ENCODE results near the gene MIPEP.

MIPEP gene

GRCh38 chr13:23824371-23824770 lies 64.8 kb downstream of the MIPEP start:
- in situ Hi-C loops (cut with MboI; ENCODE audit: low pct_unique_long_range_greater_than_20kb, low sequenced_read_pairs) = no loop called here
- no peak for DNase-seq

GRCh38 chr13:23822252-23822824 lies 66.9 kb downstream of the MIPEP start:
- in situ Hi-C loops (cut with MboI; ENCODE audit: low pct_unique_long_range_greater_than_20kb, low sequenced_read_pairs) = no loop called here
- no peak for DNase-seq

- in situ Hi-C loops (cut with MboI; ENCODE audit: low pct_unique_long_range_greater_than_20kb, low sequenced_read_pairs) = no loop called here
- no peak for DNase-seq
These were observed 68.7 kb downstream of the MIPEP start for GRCh38 chr13:23820530-23820929.

GRCh38 chr13:23817830-23818229 lies 71.4 kb downstream of the MIPEP start:
- DNase-seq = no peak
- in situ Hi-C loops (cut with MboI; ENCODE audit: low pct_unique_long_range_greater_than_20kb, low sequenced_read_pairs) = no loop called here

GRCh38 chr13:23817136-23817535 lies 72.1 kb downstream of the MIPEP start:
- no peak for DNase-seq
- in situ Hi-C loops (cut with MboI; ENCODE audit: low pct_unique_long_range_greater_than_20kb, low sequenced_read_pairs) = no loop called here

GRCh38 chr13:23813635-23814034 lies 75.6 kb downstream of the MIPEP start:
- in situ Hi-C loops (cut with MboI; ENCODE audit: low pct_unique_long_range_greater_than_20kb, low sequenced_read_pairs) = no loop called here
- DNase-seq = no peak

GRCh38 chr13:23811366-23812062 lies 77.7 kb downstream of the MIPEP start:
- DNase-seq = no peak
- in situ Hi-C loops (cut with MboI; ENCODE audit: low pct_unique_long_range_greater_than_20kb, low sequenced_read_pairs) = no loop called here

GRCh38 chr13:23810685-23811240 lies 78.4 kb downstream of the MIPEP start:
- in situ Hi-C loops (cut with MboI; ENCODE audit: low pct_unique_long_range_greater_than_20kb, low sequenced_read_pairs) = no loop called here
- DNase-seq = no peak

GRCh38 chr13:23808803-23809202 lies 80.4 kb downstream of the MIPEP start:
- in situ Hi-C loops (cut with MboI; ENCODE audit: low pct_unique_long_range_greater_than_20kb, low sequenced_read_pairs) = no loop called here
- no peak for DNase-seq

- no peak for DNase-seq
- in situ Hi-C loops (cut with MboI; ENCODE audit: low pct_unique_long_range_greater_than_20kb, low sequenced_read_pairs) = no loop called here
These were observed 82.2 kb downstream of the MIPEP start for GRCh38 chr13:23806874-23807526.

GRCh38 chr13:23805821-23806220 lies 83.4 kb downstream of the MIPEP start:
- DNase-seq = no peak

GRCh38 chr13:23805122-23805521 lies 84.1 kb downstream of the MIPEP start:
- in situ Hi-C loops (cut with MboI; ENCODE audit: low pct_unique_long_range_greater_than_20kb, low sequenced_read_pairs) = no loop called here
- no peak for DNase-seq

More at GRCh38 chr13:23805821-23806220, 83.4 kb downstream of the MIPEP start:
- in situ Hi-C loops (cut with MboI; ENCODE audit: low pct_unique_long_range_greater_than_20kb, low sequenced_read_pairs) = no loop called here

GRCh38 chr13:23804166-23804565 lies 85.0 kb downstream of the MIPEP start:
- in situ Hi-C loops (cut with MboI; ENCODE audit: low pct_unique_long_range_greater_than_20kb, low sequenced_read_pairs) = no loop called here
- no peak for DNase-seq

- in situ Hi-C loops (cut with MboI; ENCODE audit: low pct_unique_long_range_greater_than_20kb, low sequenced_read_pairs) = no loop called here
- no peak for DNase-seq
These were observed 88.1 kb downstream of the MIPEP start for GRCh38 chr13:23801141-23801540.

- no peak for DNase-seq
- in situ Hi-C loops (cut with MboI; ENCODE audit: low pct_unique_long_range_greater_than_20kb, low sequenced_read_pairs) = no loop called here
These were observed 89.3 kb downstream of the MIPEP start for GRCh38 chr13:23799945-23800344.

- in situ Hi-C loops (cut with MboI; ENCODE audit: low pct_unique_long_range_greater_than_20kb, low sequenced_read_pairs) = no loop called here
- no peak for DNase-seq
These were observed 91.8 kb downstream of the MIPEP start for GRCh38 chr13:23797276-23797903.

GRCh38 chr13:23796551-23796950 lies 92.6 kb downstream of the MIPEP start:
- no peak for DNase-seq
- in situ Hi-C loops (cut with MboI; ENCODE audit: low pct_unique_long_range_greater_than_20kb, low sequenced_read_pairs) = no loop called here

- DNase-seq = no peak
These were observed 94.7 kb downstream of the MIPEP start for GRCh38 chr13:23794267-23795161.

GRCh38 chr13:23793711-23794110 lies 95.5 kb downstream of the MIPEP start:
- in situ Hi-C loops (cut with MboI; ENCODE audit: low pct_unique_long_range_greater_than_20kb, low sequenced_read_pairs) = no loop called here
- no peak for DNase-seq

More at GRCh38 chr13:23794267-23795161, 94.7 kb downstream of the MIPEP start:
- in situ Hi-C loops (cut with MboI; ENCODE audit: low pct_unique_long_range_greater_than_20kb, low sequenced_read_pairs) = no loop called here
